Effector CD4-positive, alpha-beta T cell (primary cell): ENCODE measurements around the gene PTCRA.
"Not testable (repeated sequence)": the region's sequence is repeated elsewhere in the genome, so short reads cannot be mapped to it uniquely, and the experiment has no call there.

Experiments
- DNase-seq: peaks from one replicate; pipeline ENCODE4 v3.0.0-alpha.2; 2020

PTCRA gene

DNA sequence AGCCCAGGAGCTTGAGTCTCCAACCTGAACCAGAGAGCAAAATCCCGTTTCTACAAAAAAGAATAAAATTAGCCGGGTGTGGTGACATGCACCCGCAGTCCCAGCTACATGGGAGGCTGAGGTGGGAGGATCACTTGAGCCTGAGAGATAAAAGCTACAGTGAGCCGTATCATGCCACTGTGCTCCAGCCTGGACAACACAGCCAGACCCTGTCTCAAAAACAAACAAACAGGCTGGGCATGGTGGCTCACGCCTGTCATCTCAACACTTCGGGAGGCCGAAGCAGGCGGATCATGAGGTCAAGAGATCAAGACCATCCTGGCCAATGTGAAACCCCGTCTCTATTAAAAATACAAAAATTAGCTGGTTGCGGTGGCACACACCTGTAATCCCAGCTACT is 11.4 kb upstream of the PTCRA start:
- DNase-seq = no peak

DNA sequence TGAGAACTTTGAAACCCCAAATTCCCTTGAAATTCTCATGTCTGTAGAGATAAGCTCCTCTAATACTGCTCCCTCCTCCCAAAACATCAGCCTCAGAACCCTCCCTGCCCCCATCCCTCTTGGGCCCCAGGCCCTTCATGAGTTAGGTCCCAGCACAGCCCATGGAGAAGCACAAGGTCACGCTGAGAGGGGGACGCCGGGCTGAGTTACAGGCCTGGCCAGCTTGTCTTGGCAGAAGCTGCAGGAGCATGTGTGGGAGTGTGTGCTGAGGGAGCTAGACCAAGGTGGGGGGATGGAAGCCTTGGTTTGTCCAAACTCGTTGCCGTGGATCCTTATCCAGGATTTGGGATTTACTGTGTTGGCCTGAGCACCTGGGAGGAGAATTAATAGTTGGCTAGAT is 8.5 kb upstream of the PTCRA start:
- no peak for DNase-seq

DNA sequence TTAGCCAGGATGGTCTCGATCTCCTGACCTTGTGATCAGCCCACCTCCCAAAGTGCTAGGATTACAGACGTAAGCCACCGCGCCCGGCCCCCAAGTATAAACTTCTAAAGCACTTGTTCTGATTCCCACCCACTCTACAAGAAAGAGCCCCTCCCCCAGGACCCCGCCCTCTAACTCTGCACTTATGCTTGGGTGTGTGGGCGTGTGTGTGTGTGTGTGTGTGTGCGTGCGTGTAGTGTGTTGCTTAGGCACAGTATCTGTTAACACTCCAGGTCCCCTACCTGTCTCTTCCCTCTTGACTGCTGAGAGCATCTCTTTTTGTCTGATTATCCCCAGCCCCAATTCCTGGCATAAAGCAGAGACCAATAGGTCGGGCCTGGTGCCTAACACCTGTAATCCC is 6.0 kb upstream of the PTCRA start:
- no peak for DNase-seq

DNA sequence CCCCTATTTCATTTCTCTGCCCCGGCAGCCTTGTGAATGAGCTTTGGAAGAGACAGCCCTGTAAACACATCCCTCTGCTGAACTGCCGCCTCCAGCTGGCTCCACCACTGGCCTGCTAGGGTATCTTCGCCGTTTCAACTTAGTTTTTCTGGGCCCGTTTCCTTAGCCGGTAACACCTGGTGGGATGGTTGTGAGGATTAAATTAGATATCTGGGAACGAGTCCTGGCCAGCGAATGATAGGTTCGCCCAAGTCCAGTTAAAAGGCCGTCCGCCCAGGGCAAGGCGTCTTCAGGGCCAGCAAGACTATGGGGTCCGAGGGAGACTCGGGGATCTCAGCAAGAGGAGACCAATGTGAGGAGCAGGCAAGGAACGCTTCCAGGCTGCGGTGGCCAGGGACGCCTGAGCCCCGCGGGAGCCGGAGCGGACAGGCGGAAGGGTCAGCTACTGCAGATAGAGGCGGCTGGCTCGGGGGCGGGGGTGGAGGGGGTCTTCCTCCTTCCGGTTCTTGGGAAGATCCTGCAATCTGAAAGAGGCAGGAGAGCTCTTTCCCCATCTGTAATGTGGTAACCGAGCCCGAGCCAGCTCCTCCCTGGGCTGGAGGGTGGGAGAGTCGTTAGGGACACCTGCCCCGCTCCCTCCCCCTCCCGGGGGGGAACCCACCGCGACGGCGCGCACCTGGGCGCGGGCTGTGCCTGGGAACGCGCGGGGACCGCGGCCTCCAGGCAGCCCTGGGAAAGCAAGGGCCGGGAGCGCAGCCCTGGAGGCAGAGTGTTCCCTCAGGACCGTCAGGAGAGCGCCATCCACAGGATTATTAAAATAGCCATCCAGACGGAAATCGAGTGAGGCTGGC is 4.5 kb upstream of the PTCRA start:
- DNase-seq = no peak

DNA sequence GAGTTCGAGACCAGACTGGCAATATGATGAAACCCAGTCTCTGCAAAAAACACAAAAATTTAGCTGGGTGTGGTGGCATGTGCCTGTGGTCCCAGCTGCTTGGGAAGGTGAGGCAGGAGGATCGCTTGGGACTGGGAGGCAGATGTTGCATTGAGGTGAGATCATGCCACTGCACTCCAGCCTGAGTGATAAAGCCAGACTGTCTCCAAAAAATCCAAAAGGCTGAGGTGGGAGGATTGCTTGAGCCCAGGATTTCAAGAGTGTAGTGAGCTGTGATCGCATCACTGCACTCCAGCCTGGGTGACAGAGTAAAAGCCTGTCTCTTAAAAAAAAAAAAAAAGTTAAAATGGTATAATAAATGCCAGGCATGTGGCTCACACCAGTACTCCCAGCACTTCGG is 1.3 kb upstream of the PTCRA start:
- no peak for DNase-seq

DNA sequence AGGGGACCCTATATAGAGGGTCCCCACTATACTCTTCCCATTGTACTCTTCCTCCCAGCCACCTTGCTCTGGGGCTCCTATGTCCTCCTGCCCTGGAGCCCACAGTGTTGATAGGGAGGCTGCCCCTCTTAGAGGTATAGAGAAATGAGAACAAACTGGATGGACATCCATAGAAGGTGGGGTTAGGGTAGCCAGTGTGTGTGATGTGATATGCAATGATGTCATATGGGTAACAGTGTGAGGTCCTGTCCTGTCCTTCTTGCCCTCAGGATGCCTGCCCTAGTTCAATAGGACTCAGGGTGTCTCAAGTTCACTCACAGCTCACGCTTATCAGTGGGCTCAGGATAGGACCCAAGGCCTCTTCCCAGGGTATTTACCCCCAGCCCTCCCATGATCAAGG is 435 bp downstream of the PTCRA start:
- no peak for DNase-seq

DNA sequence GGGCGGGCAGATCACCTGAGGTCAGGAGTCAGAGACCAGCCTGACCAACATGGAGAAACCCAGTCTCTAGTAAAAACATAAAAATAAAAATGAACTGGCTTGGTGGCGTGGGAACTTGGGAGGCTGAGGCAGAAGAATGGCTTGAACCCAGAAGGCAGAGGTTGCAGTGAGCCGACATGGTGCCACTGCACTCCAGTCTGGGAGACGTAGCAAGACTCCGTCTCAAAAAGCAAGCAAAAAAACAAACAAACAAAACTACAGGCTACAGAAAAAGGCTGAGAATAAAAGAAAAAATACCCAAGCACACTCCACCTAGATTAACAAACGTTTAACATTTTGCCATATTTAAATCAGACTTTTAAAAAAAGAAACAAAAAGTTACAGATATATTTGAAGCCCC is 5.9 kb downstream of the PTCRA start:
- DNase-seq = no peak

DNA sequence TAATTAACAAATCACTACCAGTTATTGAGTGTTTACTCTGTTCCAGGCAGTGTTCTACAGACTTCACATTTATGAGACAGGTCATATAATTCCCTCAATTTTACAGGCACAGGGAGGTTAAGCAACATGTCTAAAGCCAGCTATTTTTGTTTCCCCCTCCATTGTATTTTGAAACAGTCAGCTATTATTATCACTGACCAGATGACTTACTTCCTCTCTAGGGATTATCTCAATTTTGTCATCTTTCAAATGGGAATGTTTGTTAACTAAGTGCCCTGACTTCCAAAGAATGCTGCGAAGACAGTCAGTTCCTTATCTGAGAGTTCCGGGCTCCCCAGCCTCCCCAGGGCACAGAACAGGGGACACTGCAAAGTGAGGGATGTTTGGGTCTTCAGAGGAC is 7.8 kb downstream of the PTCRA start:
- no peak for DNase-seq

DNA sequence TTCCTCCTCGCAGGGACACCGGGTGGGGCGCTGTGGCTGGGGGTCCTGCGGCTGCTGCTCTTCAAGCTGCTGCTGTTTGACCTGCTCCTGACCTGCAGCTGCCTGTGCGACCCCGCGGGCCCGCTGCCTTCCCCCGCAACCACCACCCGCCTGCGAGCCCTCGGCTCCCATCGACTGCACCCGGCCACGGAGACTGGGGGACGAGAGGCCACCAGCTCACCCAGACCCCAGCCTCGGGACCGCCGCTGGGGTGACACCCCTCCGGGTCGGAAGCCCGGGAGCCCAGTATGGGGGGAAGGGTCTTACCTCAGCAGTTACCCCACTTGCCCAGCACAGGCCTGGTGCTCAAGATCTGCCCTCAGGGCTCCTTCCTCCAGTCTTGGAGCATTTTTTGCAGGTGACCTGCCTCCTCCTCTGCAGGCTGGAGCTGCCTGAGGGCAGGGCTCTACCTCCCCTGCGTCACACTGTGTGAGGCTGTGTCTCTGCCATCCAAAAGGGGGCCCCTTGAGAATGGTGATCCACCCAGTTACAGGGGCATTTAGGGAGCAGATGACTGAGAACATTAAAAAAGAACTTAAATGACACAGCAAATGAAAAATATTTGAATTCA is 9.5 kb downstream of the PTCRA start:
- no peak for DNase-seq

DNA sequence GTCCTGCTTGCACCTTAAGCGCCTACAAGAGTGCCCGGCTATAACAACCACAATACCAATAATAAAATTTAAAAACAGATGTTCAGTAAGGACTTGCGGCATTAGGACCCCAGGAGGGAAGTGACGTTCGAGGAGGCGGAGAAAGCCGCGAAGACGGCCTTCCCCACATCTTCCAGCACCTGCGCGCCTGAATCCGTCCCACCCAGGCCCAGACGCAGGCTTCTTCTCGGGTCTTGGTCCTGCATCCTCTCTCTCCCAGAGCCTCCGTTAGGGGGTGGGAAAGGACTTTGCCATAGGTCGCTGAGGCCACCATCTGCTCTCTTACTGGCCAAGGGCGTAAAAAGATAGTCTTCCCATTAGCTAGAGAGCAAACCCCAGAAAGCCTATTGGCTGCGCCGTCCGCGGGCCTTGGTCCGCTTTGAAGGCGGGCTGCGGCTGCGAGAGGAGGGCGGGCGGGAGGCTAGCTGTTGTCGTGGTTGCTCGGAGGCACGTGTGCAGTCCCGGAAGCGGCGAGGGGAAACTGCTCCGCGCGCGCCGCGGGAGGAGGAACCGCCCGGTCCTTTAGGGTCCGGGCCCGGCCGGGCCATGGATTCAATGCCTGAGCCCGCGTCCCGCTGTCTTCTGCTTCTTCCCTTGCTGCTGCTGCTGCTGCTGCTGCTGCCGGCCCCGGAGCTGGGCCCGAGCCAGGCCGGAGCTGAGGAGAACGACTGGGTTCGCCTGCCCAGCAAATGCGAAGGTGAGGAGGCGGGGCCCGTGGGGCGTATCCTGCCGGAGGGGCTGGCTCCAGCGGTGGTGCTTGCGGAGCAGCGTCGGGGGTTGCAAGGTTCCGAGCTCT is 13.3 kb downstream of the PTCRA start, which contains the start of gene CNPY3:
CNPY3 (plus strand) TSS at position 495 of the 835 bp plus-strand sequence; CDS start at position 586, 91 bp downstream.
- DNase-seq = peak; percentile 91

DNA sequence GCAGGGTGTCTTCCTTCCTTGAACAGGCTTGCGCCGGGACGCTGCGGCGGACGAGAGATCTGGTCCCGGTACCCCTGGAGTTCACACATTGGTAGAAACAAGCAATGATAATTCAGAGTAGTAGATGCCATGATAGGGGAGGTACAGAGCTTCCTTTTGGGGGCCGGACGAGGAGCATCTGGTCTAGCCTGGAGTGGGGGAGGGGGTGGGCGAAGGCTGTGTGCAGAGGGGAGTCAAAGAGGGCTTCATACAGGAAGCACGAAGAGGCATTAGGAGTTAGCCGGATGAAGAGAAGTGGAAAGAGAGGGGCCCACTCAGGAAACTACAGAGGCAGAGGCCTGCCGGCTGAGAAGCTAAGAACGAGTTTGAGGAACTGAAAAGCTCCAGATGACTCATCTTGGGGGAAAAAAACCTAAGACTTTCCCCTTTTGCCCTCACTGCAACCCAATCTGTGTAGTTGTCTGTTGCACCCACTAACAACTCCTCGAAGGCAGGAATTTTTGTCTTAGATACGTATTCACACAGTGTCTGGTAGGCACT is 14.0 kb downstream of the PTCRA start:
- peak; percentile 46 for DNase-seq

DNA sequence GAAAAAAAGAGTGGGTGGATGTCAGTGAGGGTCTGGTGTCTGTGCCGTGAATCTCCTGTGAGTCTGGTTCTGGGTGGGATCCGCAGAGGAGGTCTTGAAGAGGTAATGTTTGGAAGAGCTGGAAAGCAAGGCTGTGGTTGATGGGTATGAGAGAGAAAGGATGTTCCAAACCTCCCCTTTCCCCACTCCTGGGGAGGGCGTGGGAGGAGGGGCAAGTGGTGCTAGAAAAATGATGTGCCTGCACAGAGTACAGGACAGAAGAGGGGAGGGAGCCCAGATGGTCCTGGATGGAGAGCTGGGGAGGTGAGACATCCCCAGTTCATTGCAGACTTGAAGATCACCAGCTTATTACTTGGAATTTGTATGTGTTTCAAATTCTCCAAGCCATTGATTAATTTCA is 16.6 kb downstream of the PTCRA start:
- no peak for DNase-seq

DNA sequence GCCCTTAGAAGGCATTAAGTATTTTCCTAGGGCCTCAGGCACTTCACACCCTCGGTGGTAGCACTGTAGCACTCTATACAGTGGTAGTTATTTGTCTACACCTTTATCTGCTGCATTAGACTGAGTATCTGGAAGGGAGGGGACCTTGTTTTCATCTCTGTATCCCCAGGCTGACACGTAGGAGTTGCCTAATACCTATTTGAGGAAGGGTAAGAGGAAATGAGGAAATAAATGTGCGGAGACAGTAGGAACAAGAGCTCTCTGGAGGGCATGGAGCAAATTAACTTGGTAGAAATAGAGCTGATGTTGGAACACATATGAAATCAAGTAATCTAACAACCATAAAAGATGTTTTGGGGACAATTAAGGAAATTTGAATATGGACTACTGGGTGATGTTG is 17.4 kb downstream of the PTCRA start:
- no peak for DNase-seq

DNA sequence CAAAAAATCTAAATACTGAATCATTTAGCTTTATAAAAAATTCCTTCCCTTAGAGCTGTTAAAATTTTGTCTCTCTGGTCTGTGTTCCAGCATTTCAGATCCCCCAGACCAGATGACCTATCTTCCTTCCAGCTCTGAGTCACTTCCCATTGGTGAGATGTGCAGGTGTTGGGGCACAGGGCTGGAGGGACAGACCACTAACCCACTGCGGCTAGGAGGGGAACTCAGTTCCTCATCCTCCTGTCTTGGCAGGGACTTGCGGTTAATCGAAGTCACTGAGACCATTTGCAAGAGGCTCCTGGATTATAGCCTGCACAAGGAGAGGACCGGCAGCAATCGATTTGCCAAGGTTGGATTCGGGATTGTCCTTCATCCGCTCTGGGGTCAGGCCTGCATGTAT is 19.5 kb downstream of the PTCRA start:
- no peak for DNase-seq

DNA sequence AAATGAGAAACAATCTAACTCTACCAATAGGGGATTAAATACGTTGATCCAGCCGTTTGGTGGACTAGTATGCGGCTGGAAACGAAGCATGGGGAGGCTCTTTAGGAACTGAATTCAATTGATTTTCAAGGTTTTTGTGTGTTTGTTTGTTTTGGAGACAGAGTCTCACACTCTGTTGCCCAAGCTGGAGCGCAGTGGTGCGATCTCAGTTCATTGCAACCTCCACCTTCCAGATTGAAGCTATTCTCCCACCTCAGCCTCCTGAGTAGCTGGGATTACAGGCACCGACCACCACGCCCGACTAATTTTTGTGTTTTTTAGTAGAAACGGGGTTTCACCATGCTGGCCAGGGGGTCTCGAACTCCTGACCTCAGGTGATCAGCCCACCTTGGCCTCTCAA is 20.5 kb downstream of the PTCRA start:
- no peak for DNase-seq

DNA sequence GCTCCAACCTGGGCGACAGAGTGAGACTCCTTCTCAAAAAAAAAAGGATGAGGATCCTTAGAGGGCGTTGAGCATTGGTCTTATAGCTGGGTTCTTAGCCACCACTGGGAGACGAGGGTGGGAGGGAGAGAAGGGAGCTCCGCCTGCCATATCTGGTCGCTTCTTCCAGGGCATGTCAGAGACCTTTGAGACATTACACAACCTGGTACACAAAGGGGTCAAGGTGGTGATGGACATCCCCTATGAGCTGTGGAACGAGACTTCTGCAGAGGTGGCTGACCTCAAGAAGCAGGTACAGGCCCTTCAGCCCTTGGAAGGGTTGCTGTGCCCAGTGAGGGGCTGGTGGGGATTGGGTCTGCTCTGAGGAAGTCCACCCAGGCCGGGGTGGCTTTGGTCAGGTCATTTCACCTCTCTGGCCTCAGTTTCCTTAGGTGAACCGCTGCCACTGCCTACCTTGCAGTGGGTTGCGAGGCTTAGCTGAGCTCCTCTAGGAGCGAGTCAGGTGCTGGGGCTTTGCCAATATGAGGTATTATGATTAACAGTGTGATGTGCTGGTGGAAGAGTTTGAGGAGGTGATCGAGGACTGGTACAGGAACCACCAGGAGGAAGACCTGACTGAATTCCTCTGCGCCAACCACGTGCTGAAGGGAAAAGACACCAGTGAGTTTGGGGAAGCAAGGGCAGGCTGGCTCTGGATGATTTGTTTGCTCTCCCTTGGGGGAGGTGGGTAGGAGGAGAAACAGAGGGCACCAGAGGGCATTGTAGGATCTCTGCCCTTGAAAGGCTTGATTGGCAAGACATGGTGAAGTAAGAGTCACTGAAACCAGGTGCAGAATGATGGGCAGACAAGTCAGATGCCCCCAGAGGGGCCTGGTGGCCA is 21.9 kb downstream of the PTCRA start:
- DNase-seq = no peak

DNA sequence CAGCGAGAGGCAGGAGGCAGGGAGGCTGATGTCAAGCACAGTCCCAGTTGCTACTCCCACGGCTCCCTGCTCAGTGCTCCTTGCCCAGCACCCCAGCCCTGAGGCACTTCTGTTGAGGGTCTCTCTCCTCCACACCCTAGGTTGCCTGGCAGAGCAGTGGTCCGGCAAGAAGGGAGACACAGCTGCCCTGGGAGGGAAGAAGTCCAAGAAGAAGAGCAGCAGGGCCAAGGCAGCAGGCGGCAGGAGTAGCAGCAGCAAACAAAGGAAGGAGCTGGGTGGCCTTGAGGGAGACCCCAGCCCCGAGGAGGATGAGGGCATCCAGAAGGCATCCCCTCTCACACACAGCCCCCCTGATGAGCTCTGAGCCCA is 22.6 kb downstream of the PTCRA start:
- DNase-seq = no peak

DNA sequence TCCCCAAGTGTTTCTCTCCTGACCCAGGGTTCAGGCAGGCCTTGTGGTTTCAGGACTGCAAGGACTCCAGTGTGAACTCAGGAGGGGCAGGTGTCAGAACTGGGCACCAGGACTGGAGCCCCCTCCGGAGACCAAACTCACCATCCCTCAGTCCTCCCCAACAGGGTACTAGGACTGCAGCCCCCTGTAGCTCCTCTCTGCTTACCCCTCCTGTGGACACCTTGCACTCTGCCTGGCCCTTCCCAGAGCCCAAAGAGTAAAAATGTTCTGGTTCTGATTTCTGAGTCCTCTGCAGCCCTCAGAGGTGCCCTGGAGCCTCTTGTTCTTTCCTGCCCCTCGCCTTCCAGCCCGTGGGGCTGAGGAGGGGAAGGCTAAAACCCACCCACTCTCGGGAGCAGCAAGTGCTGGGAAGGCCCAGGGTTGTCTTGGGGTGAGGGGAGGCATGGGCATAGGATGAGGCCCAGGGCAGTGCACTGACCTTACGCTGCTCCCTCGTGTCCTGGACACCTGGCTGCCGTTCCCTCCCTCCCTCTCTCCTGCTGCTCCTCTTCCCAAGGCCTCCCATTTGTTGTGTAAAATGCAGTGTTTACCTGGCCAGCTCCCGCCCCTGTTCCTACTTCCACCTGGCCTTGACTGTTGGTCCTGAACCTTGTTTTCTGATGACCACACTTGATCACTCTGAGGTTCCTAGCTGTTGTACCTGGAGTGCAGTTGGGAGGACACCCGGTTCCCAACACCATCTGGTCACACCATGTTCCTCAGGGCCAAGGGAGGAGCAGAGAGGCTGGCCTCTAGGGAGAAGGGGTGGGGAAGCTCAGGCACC is 23.3 kb downstream of the PTCRA start:
- DNase-seq = no peak

DNA sequence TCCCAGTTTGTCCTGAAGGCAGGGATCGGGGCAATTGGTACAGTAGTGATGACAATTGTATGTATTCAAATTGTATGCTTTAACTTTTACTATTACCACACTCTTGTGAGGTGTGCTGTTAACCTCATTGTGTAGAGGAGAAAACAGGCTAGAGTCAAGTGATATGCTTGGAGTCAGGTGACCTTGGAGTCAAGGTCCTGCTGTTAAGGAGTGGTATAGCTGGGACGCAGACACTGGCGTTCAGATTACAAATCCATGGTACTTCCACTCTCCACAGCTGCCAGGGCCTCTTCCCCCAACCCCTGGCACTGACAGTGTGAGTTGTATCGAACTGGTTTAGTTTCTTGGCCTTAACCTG is 23.9 kb downstream of the PTCRA start:
- no peak for DNase-seq

DNA sequence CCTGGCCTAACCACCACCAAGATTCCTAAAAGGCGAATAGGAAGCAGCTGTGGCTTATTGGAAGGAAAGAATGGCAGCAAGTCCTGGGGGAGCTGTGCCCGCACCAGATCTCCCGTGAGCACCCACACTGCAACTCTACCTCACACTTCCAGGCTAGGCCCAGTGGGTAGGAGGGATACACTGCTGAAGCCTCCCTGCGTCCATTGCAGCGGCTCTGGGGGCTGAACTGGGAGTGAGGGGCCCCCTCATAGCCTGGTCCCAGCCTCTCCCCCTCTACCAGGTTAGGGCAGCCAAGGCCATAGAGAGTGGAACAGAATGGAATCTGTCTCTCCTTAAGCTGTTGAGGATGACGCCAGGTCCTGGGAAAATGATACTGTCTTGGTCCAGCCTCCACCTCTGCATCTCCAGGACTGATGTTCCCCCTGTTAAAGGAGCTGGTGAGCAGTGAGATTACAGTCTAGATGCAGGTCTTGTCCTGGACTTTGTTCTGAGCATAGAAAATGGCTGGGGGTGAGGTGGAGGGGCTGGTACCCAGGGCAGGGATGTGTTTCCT is 24.7 kb downstream of the PTCRA start:
- DNase-seq = no peak

DNA sequence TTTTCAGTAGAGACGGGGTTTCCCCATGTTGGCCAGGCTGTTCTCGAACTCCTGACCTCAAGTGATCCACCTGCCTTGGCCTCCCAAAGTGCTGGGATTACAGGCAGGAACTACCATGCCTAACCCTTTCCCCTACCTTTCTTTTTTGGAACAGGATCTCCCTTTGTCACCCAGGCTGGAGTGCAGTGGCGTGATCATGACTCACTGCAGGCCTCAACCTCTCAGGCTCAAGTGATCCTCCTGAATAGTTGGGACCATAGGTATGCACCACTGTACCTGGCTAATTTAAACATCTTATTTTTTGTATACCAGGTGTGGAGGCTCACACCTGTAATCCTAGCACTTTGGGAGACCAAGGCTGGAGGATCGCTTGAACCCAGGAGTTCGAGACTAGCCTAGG is 25.5 kb downstream of the PTCRA start:
- not testable (repeated sequence) for DNase-seq
